Kidney capillary endothelial cell (primary cell): ENCODE data around the gene SIK3.
"Not testable (repeated sequence)": the region's sequence is repeated elsewhere in the genome, so short reads cannot be mapped to it uniquely, and the experiment has no call there.

Experiments used
- DNase-seq: peaks from one replicate; pipeline ENCODE4 v3.0.0-alpha.2; 2018; ENCODE audit warnings: low spot score

SIK3 gene

GRCh38 chr11:117098269-117099232, at the start of gene SIK3:
Gene SIK3, minus strand, starts transcription at chr11:117098428. Its CDS starts 13 bp downstream, at chr11:117098415.
- DNase-seq = peak; percentile 84

GRCh38 chr11:117146521-117146920, 48.3 kb upstream of the SIK3 start:
- no peak for DNase-seq

GRCh38 chr11:117145393-117145761, 47.1 kb upstream of the SIK3 start:
- peak; percentile 25 for DNase-seq

GRCh38 chr11:117144477-117145392, 46.5 kb upstream of the SIK3 start:
- DNase-seq = peak; percentile 51

- DNase-seq = peak; percentile 94
These were observed 45.7 kb upstream of the SIK3 start, which contains the start of gene PAFAH1B2 for GRCh38 chr11:117143871-117144476. Gene PAFAH1B2, plus strand, starts transcription at chr11:117144287. Its CDS starts 8,161 bp downstream, at chr11:117152448.

GRCh38 chr11:117143390-117143789, 45.2 kb upstream of the SIK3 start:
- peak; percentile 46 for DNase-seq

GRCh38 chr11:117137223-117138086, 39.2 kb upstream of the SIK3 start:
- not testable (repeated sequence) for DNase-seq

- not testable (repeated sequence) for DNase-seq
These were observed 36.8 kb upstream of the SIK3 start for GRCh38 chr11:117134979-117135378.

- no peak for DNase-seq
These were observed 36.2 kb upstream of the SIK3 start for GRCh38 chr11:117134431-117134830.

GRCh38 chr11:117130879-117131278, 32.7 kb upstream of the SIK3 start:
- DNase-seq = no peak

GRCh38 chr11:117130396-117130795, 32.2 kb upstream of the SIK3 start:
- not testable (repeated sequence) for DNase-seq

- DNase-seq = no peak
These were observed 30.1 kb upstream of the SIK3 start for GRCh38 chr11:117128289-117128688.

- no peak for DNase-seq
These were observed 29.1 kb upstream of the SIK3 start for GRCh38 chr11:117127171-117127901.

GRCh38 chr11:117126223-117126965, 28.2 kb upstream of the SIK3 start:
- no peak for DNase-seq

GRCh38 chr11:117122556-117122955, 24.3 kb upstream of the SIK3 start:
- DNase-seq = no peak

GRCh38 chr11:117121176-117121575, 22.9 kb upstream of the SIK3 start:
- no peak for DNase-seq

GRCh38 chr11:117117681-117118080, 19.5 kb upstream of the SIK3 start:
- peak; percentile 31 for DNase-seq

GRCh38 chr11:117112939-117113338, 14.7 kb upstream of the SIK3 start:
- not testable (repeated sequence) for DNase-seq

- not testable (repeated sequence) for DNase-seq
These were observed 14.3 kb upstream of the SIK3 start for GRCh38 chr11:117112497-117112896.
